ENCODE measurements around the gene TROAP. TPM values are rescaled to one million over a fixed set of nuclear protein-coding genes. Genes with fewer than 3 reads are reported as not detected.
"Not testable (repeated sequence)": the region's sequence is repeated elsewhere in the genome, so short reads cannot be mapped to it uniquely, and the experiment has no call there.

TROAP gene
- total RNA-seq, 1 donor from 2014 or later: 9.6 TPM

GRCh38 chr12:49366652-49367380 is 43.8 kb downstream of the TROAP start:
- DNase-seq (ENCODE audit: low read depth in 2 of 2): peak; percentile 81 to 96

GRCh38 chr12:49367381-49368239 is 44.6 kb downstream of the TROAP start, which contains the start of gene SPATS2:
Gene SPATS2 (plus strand): TSS chr12:49367462. CDS start chr12:49461013, 93,551 bp downstream.
- peak; percentile 17 to 59 for DNase-seq (ENCODE audit: low read depth in 2 of 2)

- no peak for DNase-seq (ENCODE audit: low read depth in 2 of 2)
Observed at GRCh38 chr12:49368240-49368600, 45.2 kb downstream of the TROAP start.

- DNase-seq (ENCODE audit: low read depth in 2 of 2): peak; percentile 30 to 58
Observed at GRCh38 chr12:49369411-49370145, 46.5 kb downstream of the TROAP start.

- DNase-seq (ENCODE audit: low read depth in 2 of 2): no peak
Observed at GRCh38 chr12:49370539-49370938, 47.5 kb downstream of the TROAP start.

GRCh38 chr12:49375406-49375805 is 52.4 kb downstream of the TROAP start:
- DNase-seq (ENCODE audit: low read depth in 2 of 2): no peak

- DNase-seq (ENCODE audit: low read depth in 2 of 2): no peak
Observed at GRCh38 chr12:49377386-49377785, 54.3 kb downstream of the TROAP start.

GRCh38 chr12:49380184-49380583 is 57.1 kb downstream of the TROAP start:
- not testable (repeated sequence) for DNase-seq (ENCODE audit: low read depth in 2 of 2)

Other genes starting within 250 kb of the TROAP start
- 0.25 and 0.39 TPM in 2 replicates for gene DHH, start 228.5 kb upstream of the TROAP start, total RNA-seq
- 79.7 and 97.0 TPM in 2 replicates for gene LMBR1L, start 212.4 kb upstream of the TROAP start, total RNA-seq
- 914 and 1,463 TPM in 2 replicates for gene TUBA1B, start 191.9 kb upstream of the TROAP start, total RNA-seq
- gene TUBA1A, start 134.2 kb upstream of the TROAP start, total RNA-seq: 771 and 815 TPM in 2 replicates
- 174 and 194 TPM in 2 replicates for gene TUBA1C, start 58.2 kb upstream of the TROAP start, total RNA-seq
- gene PRPH, start 28.1 kb upstream of the TROAP start, total RNA-seq: not detected in 2 replicates
- gene C1QL4, start 13.9 kb downstream of the TROAP start, total RNA-seq: not detected in 2 replicates
- gene DNAJC22, start 23.6 kb downstream of the TROAP start, total RNA-seq: 0.51 and 1.9 TPM in 2 replicates
- 15.0 and 16.8 TPM in 2 replicates for gene SPATS2, start 44.2 kb downstream of the TROAP start, total RNA-seq
- gene KCNH3, start 215.8 kb downstream of the TROAP start, total RNA-seq: under 0.01 and 0.13 TPM in 2 replicates
- 48.5 and 52.7 TPM in 2 replicates for gene MCRS1, start 244.9 kb downstream of the TROAP start, total RNA-seq